Pancreas (tissue), 10 donors: ENCODE results near the gene MAPK1IP1L. TPM values are rescaled to one million over a fixed set of nuclear protein-coding genes. Genes with fewer than 3 reads are reported as not detected.
"Not testable (repeated sequence)": the region's sequence is repeated elsewhere in the genome, so short reads cannot be mapped to it uniquely, and the experiment has no call there.

Source experiments
- ATAC-seq, 4 donors: fragments of 200-7000 bp; cut with Tn5 transposase; one replicate each; pipeline versions ENCODE4 v1.8.0 to v1.9.1; 2020; ENCODE audit warnings: mild to moderate bottlenecking in 4 of 4, moderate library complexity in 4 of 4
- DNase-seq, 6 donors: peaks; one replicate each; pipeline ENCODE4 v3.0.0-alpha.2; 2020
- FAIRE-seq: peaks from 2 replicates; lab custom pipeline; 2012; peaks lifted over from hg19 to GRCh38; lab: Jason Lieb, UNC
- H3K27ac ChIP-seq, 4 donors: fragments of 200-600 bp; sonication (generic); 1 replicate in 3 of 4; 2 replicates in 1 of 4; pipeline versions ENCODE4 v1.5.0 to v1.8.0; 2020
- H3K27me3 ChIP-seq, 4 donors: fragments of 200-600 bp; one replicate each; pipeline ENCODE4 v1.8.0; 2021
- H3K36me3 ChIP-seq, 3 donors: fragments of 200-600 bp; sonication (generic) in 1 of 3; one replicate each; pipeline versions ENCODE4 v1.5.0 to v1.8.0; 2020 to 2021
- H3K4me1 ChIP-seq, 3 donors: fragments of 200-600 bp; one replicate each; pipeline ENCODE4 v1.8.0; 2021
- H3K4me3 ChIP-seq, 4 donors: fragments of 200-600 bp; sonication (generic) in 2 of 4; one replicate each; pipeline versions ENCODE4 v1.5.0 to v1.8.0; 2020 to 2021
- H3K9me3 ChIP-seq, 4 donors: fragments of 200-600 bp; one replicate each; pipeline ENCODE4 v1.8.0; 2021
- WGBS, 2 donors: extraction: QIAGEN DNeasy Blood & Tissue Kit; methylation state at CpG; one replicate each; pipeline ENCODE4 v1.1.7; 2013; 5-methylcytosine and 5-hydroxymethylcytosine counted together
- intact Hi-C, 3 donors: fragments of 100-400 bp; cut with DNase I; formaldehyde crosslinking; loops; one replicate each; pipeline versions ENCODE4 v1.11.1 to v1.14.2; 2022
- polyA plus RNA-seq, 2 donors: library from polyadenylated mRNA; stranded (reverse); fragments of 200-250 nt; gene quantifications; one replicate each; pipeline ENCODE4 v1.2.3, GENCODE V29; 2013
- total RNA-seq, 6 donors: library from RNA; stranded (reverse); fragmentation: NEBNext Ultra II Directional in 4 of 6; extraction: Animal tissue kit (Norgen Biotek cat#: 25700) in 4 of 6; gene quantifications; one replicate each; pipeline versions ENCODE4 v1.2.1 to v1.2.4, GENCODE V29; 2021 to 2023
- TF ChIP-seq, protein P1 (sequence below), 4 donors: fragments of 200-600 bp; sonication (generic) in 3 of 4; IDR thresholded peaks; one replicate each; pipeline versions ENCODE4 v1.5.0 to v1.8.0; 2021; ENCODE audit warnings: antibody characterized with exemption in 4 of 4
- donor health status: healthy with polysubstance abuse.
- donor health status: DM: no; HTN: no; CAD: no; lungs with moderate emphysema.
- donor health status: DM: no; HTN: no; CAD: no.
- donor health status: control.
- donor health status: control.
- donor health status: Bipolar disorder and iron deficiency.
- donor health status: DM: yes; HTN: yes; CAD: no.
- donor health status: DM: no; HTN: no; CAD: no.
- donor health status: DM: no; HTN: no; CAD: no.
- donor health status: DM: yes; HTN: yes; CAD: no.

MAPK1IP1L gene
- total and polyA plus RNA-seq, 8 donors, result 12.9 to 29.7 (median 23.1) TPM

DNA sequence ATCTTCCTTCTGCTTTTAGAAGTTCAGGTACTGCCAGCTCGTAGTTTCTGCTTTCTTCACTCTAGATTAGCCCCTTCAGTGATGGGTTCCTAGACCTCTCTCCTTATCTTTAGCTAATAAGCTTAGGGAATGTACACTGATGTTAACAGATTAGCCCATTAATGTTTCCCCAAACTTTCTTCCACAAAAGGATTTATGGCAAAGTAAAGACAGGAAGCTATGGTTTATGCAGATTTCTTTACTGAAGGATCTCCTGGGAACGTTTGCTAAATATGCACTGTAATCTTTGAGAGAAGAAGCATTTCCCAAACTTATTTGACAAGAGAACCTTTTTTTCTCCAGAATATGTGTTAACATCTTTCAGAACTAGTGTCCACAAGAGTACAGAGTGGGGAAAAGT is 20.3 kb upstream of the MAPK1IP1L start:
- Histone ChIP-seq H3K27ac (no peak overlapping the region), H3K36me3 (no peaks in the 10 kb centered on the region), H3K9me3 (no peaks in the 10 kb centered on the region), H3K4me3 (no peak overlapping the region), H3K4me1 (peaks cover 0 to 10% (median 10%) of the 10 kb centered on the region in 3 donors), H3K27me3 (no peaks in the 10 kb centered on the region)
- DNase-seq (no peak), ATAC-seq (no peak), FAIRE-seq (no peak)
- TF ChIP-seq, protein P1, sequence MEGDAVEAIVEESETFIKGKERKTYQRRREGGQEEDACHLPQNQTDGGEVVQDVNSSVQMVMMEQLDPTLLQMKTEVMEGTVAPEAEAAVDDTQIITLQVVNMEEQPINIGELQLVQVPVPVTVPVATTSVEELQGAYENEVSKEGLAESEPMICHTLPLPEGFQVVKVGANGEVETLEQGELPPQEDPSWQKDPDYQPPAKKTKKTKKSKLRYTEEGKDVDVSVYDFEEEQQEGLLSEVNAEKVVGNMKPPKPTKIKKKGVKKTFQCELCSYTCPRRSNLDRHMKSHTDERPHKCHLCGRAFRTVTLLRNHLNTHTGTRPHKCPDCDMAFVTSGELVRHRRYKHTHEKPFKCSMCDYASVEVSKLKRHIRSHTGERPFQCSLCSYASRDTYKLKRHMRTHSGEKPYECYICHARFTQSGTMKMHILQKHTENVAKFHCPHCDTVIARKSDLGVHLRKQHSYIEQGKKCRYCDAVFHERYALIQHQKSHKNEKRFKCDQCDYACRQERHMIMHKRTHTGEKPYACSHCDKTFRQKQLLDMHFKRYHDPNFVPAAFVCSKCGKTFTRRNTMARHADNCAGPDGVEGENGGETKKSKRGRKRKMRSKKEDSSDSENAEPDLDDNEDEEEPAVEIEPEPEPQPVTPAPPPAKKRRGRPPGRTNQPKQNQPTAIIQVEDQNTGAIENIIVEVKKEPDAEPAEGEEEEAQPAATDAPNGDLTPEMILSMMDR (IDR thresholded peaks at IDR 0.05), result no peak
- intact Hi-C loops, result no loop called here
- WGBS, 2 donors, result 31 to 46% methylated on average over 2 of the region's 2 CpGs

DNA sequence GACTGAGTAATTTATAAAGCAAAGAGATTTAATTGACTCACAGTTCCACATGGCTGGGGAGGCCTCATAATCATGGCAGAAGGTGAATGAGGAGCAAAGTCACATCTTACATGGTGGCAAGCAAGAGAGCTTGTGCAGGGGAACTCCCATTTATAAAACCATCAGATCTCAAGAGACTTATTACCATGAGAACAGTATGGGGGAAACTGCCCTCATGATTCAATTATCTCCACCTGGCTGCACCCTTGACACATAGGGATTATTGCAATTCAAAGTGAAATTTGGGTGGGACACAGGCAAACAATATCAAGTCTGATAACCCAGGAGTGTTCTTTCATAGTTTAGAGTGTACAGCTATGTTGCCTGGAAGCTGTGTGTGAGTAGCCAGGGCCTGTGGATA is 13.5 kb upstream of the MAPK1IP1L start:
- intact Hi-C loops, H3K9me3 ChIP-seq, H3K36me3 ChIP-seq, H3K27ac ChIP-seq, H3K4me3 ChIP-seq, ATAC-seq, FAIRE-seq, H3K27me3 ChIP-seq, DNase-seq, H3K4me1 ChIP-seq: not testable (repeated sequence)

DNA sequence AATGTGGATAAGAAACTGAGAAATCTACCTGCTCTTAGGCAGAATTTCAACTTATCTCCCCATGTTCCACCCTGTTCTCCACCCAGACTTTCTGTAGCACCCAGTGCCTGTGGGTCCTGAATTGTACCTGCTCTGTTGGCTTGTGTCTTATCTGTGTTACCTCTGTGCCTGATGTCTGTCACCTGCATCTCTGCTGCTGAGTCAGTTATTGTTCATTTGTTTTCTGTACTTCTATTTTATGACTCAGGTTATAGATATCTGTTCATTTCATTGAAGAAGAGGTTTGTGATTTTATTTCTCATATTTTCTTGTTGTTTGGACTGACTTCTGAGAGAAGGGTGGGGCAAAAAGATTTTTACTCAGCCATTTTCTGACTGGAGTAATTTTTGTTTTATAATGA is 12.7 kb upstream of the MAPK1IP1L start:
- H3K9me3 ChIP-seq, result no peaks in the 10 kb centered on the region
- no peaks in the 10 kb centered on the region for H3K27me3 ChIP-seq
- ATAC-seq (no peak), FAIRE-seq (no peak), DNase-seq (no peak)
- no peak overlapping the region for H3K27ac ChIP-seq
- intact Hi-C loops, result no loop called here
- no peak overlapping the region for H3K4me3 ChIP-seq
- TF ChIP-seq, protein P1 (IDR thresholded peaks at IDR 0.05), result no peak
- H3K36me3 ChIP-seq, result peaks cover 0 to 3% (median 0%) of the 10 kb centered on the region in 3 donors
- no peaks in the 10 kb centered on the region for H3K4me1 ChIP-seq

DNA sequence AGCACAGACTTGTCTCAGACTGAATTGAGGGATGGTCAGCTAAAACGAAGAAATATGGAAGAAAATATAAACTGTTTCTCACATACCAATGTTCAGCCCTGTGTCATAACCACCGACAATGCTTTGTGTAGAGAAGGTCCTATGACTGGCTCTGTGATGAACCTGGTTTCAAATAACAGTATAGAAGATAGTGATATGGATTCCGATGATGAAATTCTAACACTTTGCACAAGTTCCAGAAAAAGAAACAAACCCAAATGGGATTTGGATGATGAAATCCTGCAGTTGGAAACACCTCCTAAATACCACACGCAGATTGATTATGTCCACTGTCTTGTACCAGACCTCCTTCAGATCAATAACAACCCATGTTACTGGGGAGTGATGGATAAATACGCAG is 7.9 kb upstream of the MAPK1IP1L start:
- no peaks in the 10 kb centered on the region for H3K4me1 ChIP-seq
- TF ChIP-seq, protein P1 (IDR thresholded peaks at IDR 0.05), result no peak
- 85 to 91% methylated on average over 5 of the region's 5 CpGs for WGBS, 2 donors
- H3K36me3 ChIP-seq, result peaks cover 0 to 3% (median 0%) of the 10 kb centered on the region in 3 donors
- ATAC-seq, result no peak
- FAIRE-seq, result no peak
- intact Hi-C loops, result no loop called here
- no peaks in the 10 kb centered on the region for H3K27me3 ChIP-seq
- no peaks in the 10 kb centered on the region for H3K9me3 ChIP-seq
- no peak overlapping the region for H3K27ac ChIP-seq
- H3K4me3 ChIP-seq, result no peak overlapping the region
- no peak for DNase-seq

DNA sequence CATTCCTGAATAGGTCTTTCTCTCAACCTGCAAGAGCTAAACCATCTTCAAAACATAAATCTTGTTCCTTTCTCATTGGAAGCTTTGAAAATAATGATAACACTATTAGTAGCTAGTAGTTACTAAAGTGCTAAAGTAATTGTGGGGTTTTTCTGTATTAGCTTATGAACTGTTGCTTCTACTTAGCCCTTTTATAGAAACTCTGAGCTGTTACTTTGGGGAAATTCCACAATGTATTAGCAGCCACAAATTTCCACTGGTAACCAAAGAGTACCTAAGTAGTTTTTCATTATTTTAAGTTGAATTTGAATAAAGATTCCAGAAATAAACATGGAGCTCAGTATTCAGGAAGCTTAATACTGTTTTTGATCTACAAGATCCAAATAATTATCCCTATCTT is 6.4 kb upstream of the MAPK1IP1L start:
- ATAC-seq (no peak), DNase-seq (no peak), FAIRE-seq (no peak)
- intact Hi-C loops, result no loop called here
- Histone ChIP-seq H3K27me3 (no peaks in the 10 kb centered on the region), H3K36me3 (peaks cover 0 to 3% (median 0%) of the 10 kb centered on the region in 3 donors), H3K9me3 (no peaks in the 10 kb centered on the region), H3K4me1 (no peaks in the 10 kb centered on the region), H3K27ac (no peak overlapping the region), H3K4me3 (no peak overlapping the region)
- TF ChIP-seq, protein P1 (IDR thresholded peaks at IDR 0.05), result no peak
